ENCODE measurements around the gene PTPN23. TPM values are rescaled to one million over a fixed set of nuclear protein-coding genes. Genes with fewer than 3 reads are reported as not detected.

Gene PTPN23
- total and polyA plus RNA-seq, 7 donors: 7.8 to 26.9 (median 11.4) TPM

GRCh38 chr3:47441796-47442551 is 61.2 kb downstream of the PTPN23 start:
- Histone ChIP-seq H3K27me3 (no peaks in the 10 kb centered on the region), H3K4me3 (no peak overlapping the region), H3K36me3 (peaks cover 0 to 39% (median 0%) of the 10 kb centered on the region in 4 donors), H3K4me1 (peaks cover 0 to 27% (median 21%) of the 10 kb centered on the region in 4 donors), H3K9me3 (no peaks in the 10 kb centered on the region), H3K27ac (peak overlapping the region in 3 of 4 donors; percentile 67 to 78 (median 74))
- WGBS, 2 donors: 34 to 85% methylated on average over 4 of the region's 4 CpGs
- TF ChIP-seq POLR2A (IDR thresholded peaks at IDR 0.05) (no peak), EP300 (IDR thresholded peaks at IDR 0.05) (no peak), POLR2AphosphoS5 (IDR thresholded peaks at IDR 0.05) (no peak), CTCF (IDR thresholded peaks at IDR 0.05) (no peak)
- intact Hi-C loops (cut with DNase I): loop anchor here (2.0 kb wide), 1 partner anchor 33 kb away; the partner anchor contains the start of gene SCAP
- DNase-seq: no peak

DNA sequence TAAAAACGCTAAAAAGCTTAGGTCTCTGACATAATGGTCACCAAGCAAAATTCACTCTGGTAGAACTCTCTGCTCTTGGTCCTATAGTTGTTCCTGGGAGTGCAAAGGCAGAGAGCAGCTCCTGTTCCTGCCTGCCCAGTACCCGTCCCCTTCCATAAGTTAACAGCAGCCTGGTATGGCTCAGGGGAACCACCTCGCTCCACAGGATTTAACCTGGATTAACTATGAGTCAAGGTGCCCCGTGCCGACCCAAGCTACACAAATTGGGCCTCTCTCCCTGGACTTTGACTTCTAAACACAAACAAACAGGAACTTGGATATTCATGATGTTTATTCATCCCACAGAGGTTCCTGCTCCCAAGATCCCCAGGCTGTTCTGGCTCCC is 62.8 kb downstream of the PTPN23 start:
- intact Hi-C loops (cut with DNase I): loop anchor here (2.0 kb wide), 1 partner anchor 31 kb away; the partner anchor contains the start of gene SCAP
- 11 to 60% methylated on average over 5 of the region's 5 CpGs for WGBS, 2 donors
- no peaks in the 10 kb centered on the region for H3K9me3 ChIP-seq
- H3K27me3 ChIP-seq: no peaks in the 10 kb centered on the region
- peaks cover 0 to 27% (median 0%) of the 10 kb centered on the region in 4 donors for H3K36me3 ChIP-seq
- peaks cover 0 to 27% (median 21%) of the 10 kb centered on the region in 4 donors for H3K4me1 ChIP-seq
- no peak for TF ChIP-seq POLR2AphosphoS5 (IDR thresholded peaks at IDR 0.05)
- no peak for TF ChIP-seq CTCF (IDR thresholded peaks at IDR 0.05)
- no peak for TF ChIP-seq POLR2A (IDR thresholded peaks at IDR 0.05)
- no peak for TF ChIP-seq EP300 (IDR thresholded peaks at IDR 0.05)
- H3K4me3 ChIP-seq: no peak overlapping the region
- H3K27ac ChIP-seq: peak overlapping the region; percentile 67 to 78 (median 74)
- no peak for DNase-seq

DNA sequence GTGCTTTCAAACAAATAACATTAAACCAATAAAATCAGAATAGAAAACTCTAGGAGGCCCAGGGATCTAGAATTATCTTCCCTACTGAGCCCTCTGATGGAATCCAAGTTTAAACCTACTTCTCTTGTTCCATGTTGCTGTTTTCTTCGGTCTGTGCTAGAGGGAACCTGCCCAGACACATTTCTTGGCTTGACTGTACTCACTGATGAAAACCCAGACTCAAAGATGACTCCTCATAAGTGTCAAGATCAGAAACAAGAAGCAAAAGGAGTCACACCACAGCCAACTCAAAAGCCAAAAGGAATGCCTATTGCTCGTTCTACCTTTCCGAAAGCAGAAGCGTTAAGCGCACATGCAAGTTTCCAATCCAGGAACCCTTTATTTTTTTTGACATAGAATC is 63.3 kb downstream of the PTPN23 start:
- Histone ChIP-seq H3K9me3 (no peaks in the 10 kb centered on the region), H3K4me1 (peaks cover 0 to 27% (median 21%) of the 10 kb centered on the region in 4 donors), H3K4me3 (no peak overlapping the region), H3K27ac (peak overlapping the region; percentile 67 to 78 (median 74)), H3K36me3 (peaks cover 0 to 24% (median 0%) of the 10 kb centered on the region in 4 donors), H3K27me3 (no peaks in the 10 kb centered on the region)
- DNase-seq: no peak
- intact Hi-C loops (cut with DNase I): no loop called here
- 91 to 93% methylated on average over 5 of the region's 5 CpGs for WGBS, 2 donors
- TF ChIP-seq CTCF (IDR thresholded peaks at IDR 0.05) (no peak), POLR2AphosphoS5 (IDR thresholded peaks at IDR 0.05) (no peak), EP300 (IDR thresholded peaks at IDR 0.05) (no peak), POLR2A (IDR thresholded peaks at IDR 0.05) (no peak)

GRCh38 chr3:47452453-47453215 is 71.8 kb downstream of the PTPN23 start:
- H3K9me3 ChIP-seq: no peaks in the 10 kb centered on the region
- intact Hi-C loops (cut with DNase I): no loop called here
- H3K4me3 ChIP-seq: no peak overlapping the region
- H3K27ac ChIP-seq: no peak overlapping the region
- H3K27me3 ChIP-seq: no peaks in the 10 kb centered on the region
- 95 to 96% methylated on average over 4 of the region's 4 CpGs for WGBS, 2 donors
- TF ChIP-seq POLR2AphosphoS5 (IDR thresholded peaks at IDR 0.05): no peak
- TF ChIP-seq EP300 (IDR thresholded peaks at IDR 0.05): no peak
- TF ChIP-seq POLR2A (IDR thresholded peaks at IDR 0.05): no peak
- no peak for TF ChIP-seq CTCF (IDR thresholded peaks at IDR 0.05)
- H3K36me3 ChIP-seq: no peaks in the 10 kb centered on the region
- peaks cover 0 to 6% (median 3%) of the 10 kb centered on the region in 4 donors for H3K4me1 ChIP-seq
- DNase-seq: no peak
